Measurements from ENCODE around the gene GALNT18. TPM values are rescaled to one million over a fixed set of nuclear protein-coding genes. Genes with fewer than 3 reads are reported as not detected.

The GALNT18 gene
- polyA plus RNA-seq, 3 donors, result 9.4 to 16.5 (median 9.6) TPM

DNA sequence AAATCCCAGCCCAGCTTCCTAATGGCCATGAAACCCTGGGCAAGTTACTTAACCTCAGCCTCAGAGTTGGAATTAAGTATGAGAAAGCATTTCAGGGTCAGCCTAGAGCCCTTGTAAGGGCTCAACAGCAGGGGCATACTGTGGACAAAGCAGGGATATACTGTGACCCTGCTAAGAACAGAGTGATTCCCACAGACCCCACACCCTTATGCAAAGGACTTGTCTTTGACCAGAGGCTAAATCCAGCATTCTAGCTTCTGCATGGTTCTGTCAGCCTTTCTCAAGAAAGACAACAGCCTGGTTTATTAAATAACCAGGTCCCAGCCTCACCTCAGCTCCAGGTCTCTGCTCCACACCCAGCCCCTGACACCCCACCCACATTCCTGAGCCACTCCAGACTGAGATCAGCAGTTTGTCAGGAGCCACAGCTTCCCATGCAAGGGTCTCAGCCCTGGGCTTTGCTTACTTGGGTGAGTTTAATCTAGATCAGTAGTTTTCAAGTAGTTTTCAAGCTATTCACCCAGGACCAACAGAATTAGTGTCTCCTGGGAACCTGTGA, 69.2 kb downstream of the GALNT18 start:
- H3K27ac ChIP-seq (ENCODE audit: low read depth, low read length), result no peak overlapping the region

- WGBS, 3 donors, result 90 to 95% (median 94%) methylated on average over 6 of the region's 6 CpGs
- H3K27ac ChIP-seq (ENCODE audit: low read depth, low read length), result no peak overlapping the region
Observed at GRCh38 chr11:11550534-11550933, 71.3 kb downstream of the GALNT18 start.

DNA sequence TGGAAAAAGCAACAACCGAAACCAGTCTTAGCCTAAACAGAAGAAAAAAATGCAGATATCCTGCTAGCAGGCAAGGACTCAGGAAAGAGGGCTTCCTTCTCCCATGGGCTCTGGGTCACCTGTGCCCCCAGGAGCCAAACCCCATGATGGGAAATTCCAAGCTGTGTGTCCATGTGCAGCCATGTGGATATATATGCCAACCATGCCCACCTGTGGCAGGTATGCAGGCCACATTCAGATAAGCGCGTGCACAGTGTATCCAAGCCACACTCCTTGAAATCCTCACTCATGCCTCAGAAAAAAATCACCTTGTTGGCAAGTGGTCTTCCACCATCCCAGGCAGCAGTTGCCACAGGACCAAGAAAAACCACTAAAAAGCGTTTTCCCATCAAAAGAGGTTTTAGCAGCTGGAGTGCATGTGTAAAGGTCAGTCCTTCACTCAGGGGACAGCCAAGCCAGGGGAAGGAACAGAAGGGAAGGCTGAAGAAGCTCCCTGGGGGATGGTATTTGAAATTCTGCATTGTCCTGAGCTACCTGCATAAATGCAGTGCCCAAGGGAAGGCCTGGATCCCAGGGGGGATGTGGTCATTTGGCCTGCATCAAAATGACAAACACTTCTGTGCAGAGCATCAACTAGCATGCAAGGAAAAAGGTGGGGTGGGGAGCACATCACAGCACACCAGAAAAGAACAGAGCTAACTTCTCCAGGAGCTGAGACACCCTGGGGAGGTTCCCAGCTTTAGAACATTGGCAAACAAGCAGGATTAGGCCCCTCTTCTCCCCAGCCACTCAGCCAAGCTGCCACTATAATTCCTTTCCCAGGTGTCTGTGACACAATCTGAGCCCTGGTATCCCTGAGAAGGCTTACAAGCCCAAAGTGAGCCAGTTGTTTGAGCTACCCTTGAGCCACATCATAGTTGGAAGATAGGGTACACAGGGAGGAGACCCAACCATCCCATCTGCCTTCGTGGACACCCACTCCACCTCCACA, 76.2 kb downstream of the GALNT18 start:
- 83 to 89% (median 87%) methylated on average over 5 of the region's 5 CpGs for WGBS, 3 donors
- no peak overlapping the region for H3K27ac ChIP-seq (ENCODE audit: low read depth, low read length)

DNA sequence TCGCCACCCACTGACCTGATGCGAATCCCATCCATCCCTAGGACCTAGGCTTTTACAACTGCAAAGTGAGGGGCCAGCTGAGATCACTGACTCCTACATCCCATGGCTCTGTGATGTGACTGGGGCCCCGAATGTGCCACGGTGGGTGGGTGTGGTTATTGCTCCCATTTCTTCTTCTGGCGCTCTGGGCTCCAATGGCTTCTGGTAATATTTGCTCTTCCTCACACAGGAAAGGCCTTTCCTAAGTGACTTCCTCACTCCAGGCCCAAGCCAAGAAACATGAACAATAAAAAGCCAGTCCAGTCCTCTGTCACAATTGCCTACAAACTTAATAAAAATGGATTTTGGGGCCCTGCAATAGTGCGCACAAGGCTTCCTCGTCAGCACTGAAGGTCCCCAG, 78.1 kb downstream of the GALNT18 start:
- 76 to 93% (median 88%) methylated on average over 7 of the region's 7 CpGs for WGBS, 3 donors
- H3K27ac ChIP-seq (ENCODE audit: low read depth, low read length), result no peak overlapping the region

GRCh38 chr11:11540157-11540556, 81.6 kb downstream of the GALNT18 start:
- H3K27ac ChIP-seq (ENCODE audit: low read depth, low read length), result no peak overlapping the region
- 90 to 93% (median 93%) methylated on average over 6 of the region's 6 CpGs for WGBS, 3 donors

- H3K27ac ChIP-seq (ENCODE audit: low read depth, low read length), result no peak overlapping the region
Observed at GRCh38 chr11:11538277-11538960, 83.4 kb downstream of the GALNT18 start.

GRCh38 chr11:11537871-11538270, 83.9 kb downstream of the GALNT18 start:
- no peak overlapping the region for H3K27ac ChIP-seq (ENCODE audit: low read depth, low read length)
- 27 to 68% (median 54%) methylated on average over 5 of the region's 5 CpGs for WGBS, 3 donors

More at GRCh38 chr11:11538277-11538960, 83.4 kb downstream of the GALNT18 start:
- 53 to 66% (median 66%) methylated on average over 12 of the region's 12 CpGs for WGBS, 3 donors

GRCh38 chr11:11537372-11537771, 84.4 kb downstream of the GALNT18 start:
- no peak overlapping the region for H3K27ac ChIP-seq (ENCODE audit: low read depth, low read length)
- 30 to 38% (median 37%) methylated on average over 2 of the region's 2 CpGs for WGBS, 3 donors

- no peak overlapping the region for H3K27ac ChIP-seq (ENCODE audit: low read depth, low read length)
- WGBS, 3 donors, result 72 to 90% (median 89%) methylated on average over 3 of the region's 3 CpGs
Observed at GRCh38 chr11:11536650-11537049, 85.2 kb downstream of the GALNT18 start.

GRCh38 chr11:11535611-11536010, 86.2 kb downstream of the GALNT18 start:
- 56 to 90% (median 57%) methylated on average over 6 of the region's 6 CpGs for whole genome bisulfite sequencing, 3 donors
- no peak overlapping the region for H3K27ac ChIP-seq (ENCODE audit: low read depth, low read length)

GRCh38 chr11:11534981-11535380, 86.8 kb downstream of the GALNT18 start:
- 46 to 56% (median 47%) methylated on average over 4 of the region's 4 CpGs for WGBS, 3 donors
- H3K27ac ChIP-seq (ENCODE audit: low read depth, low read length), result no peak overlapping the region

DNA sequence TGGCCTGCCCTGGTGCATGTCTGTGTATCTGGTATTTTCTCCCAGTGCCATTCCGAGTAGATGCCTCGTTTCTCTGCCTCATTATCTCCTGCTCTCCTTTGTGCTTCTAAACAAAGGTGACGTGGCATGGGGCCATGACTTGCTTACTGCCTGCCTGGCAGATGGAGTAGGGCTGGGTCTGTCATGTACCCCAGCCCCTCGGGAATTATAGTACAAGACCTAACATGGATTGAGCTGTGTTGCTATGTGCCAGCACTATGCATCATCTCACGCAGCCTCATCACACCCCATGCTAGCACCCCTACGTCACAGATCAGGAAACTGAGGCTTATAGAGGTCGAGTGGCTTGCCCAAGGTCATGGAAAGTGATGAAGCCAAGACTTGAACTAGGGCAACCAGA, 88.1 kb downstream of the GALNT18 start:
- no peak overlapping the region for H3K27ac ChIP-seq (ENCODE audit: low read depth, low read length)
- 82 to 86% (median 83%) methylated on average over 7 of the region's 7 CpGs for WGBS, 3 donors

DNA sequence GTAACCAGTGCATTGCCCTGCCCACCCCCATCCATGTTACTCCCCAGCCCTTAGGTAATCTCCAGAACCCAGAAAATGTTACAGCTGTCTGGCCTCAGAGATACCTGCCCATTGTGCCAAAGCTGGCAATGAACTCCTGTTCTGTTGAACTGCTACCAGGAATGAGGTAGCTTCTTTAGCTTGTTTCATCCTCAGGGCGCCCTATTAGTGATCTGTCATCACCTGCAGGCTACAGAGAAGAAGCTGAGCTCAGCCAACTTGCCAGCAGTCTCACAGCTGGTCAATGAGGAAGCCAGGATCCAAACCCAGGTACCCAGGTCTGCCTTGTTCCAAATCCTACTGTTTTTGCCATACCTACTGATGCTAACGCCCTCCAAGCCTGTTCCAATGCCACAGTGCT, 88.7 kb downstream of the GALNT18 start:
- WGBS, 3 donors, result 92 to 94% (median 93%) methylated on average over 2 of the region's 2 CpGs
- H3K27ac ChIP-seq (ENCODE audit: low read depth, low read length), result no peak overlapping the region

DNA sequence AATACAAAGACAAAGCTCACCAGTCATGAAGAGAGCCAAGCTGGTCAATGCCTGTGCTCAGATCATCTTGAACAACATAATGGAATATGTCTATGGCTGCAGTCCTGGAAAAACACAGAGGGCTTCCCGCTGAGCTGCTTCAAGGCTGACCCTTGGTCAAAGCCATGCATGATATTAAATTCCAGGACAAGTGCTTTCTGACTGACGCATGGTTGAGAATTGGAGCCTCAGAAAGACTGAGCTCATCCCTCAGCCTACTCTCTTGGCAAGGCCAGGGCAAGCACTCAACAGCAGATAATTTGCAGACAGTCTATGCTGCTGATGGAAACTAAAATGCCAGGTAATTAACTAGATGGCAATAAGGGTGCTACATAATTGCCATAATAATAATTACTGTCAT, 89.2 kb downstream of the GALNT18 start:
- 80 to 87% (median 85%) methylated on average over 2 of the region's 2 CpGs for WGBS, 3 donors
- H3K27ac ChIP-seq (ENCODE audit: low read depth, low read length), result no peak overlapping the region

GRCh38 chr11:11531131-11531908, 90.5 kb downstream of the GALNT18 start:
- WGBS, 3 donors, result 81 to 90% (median 86%) methylated on average over 11 of the region's 11 CpGs
- no peak overlapping the region for H3K27ac ChIP-seq (ENCODE audit: low read depth, low read length)

DNA sequence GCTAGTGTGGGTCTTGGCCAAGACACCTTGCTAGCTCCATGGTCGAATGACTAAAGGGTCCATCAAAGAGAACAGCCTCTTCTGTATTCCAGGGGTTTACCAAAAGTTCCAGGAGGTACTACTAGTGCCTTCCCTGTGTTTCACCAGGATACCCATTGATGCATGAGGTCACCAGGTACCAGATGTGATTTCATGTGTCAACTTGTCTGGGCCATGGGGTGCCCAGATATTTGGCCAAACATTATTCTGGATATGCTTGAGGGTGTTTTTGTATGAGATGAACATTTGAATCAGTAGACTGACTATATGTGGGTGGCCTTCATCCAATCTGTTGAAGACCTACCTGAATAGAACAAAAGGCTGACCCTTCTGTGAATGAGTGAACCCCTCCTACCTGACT, 92.8 kb downstream of the GALNT18 start:
- no peak overlapping the region for H3K27ac ChIP-seq (ENCODE audit: low read depth, low read length)
- WGBS, 3 donors, result 81 to 85% (median 85%) methylated on average over 1 of the region's 1 CpG

DNA sequence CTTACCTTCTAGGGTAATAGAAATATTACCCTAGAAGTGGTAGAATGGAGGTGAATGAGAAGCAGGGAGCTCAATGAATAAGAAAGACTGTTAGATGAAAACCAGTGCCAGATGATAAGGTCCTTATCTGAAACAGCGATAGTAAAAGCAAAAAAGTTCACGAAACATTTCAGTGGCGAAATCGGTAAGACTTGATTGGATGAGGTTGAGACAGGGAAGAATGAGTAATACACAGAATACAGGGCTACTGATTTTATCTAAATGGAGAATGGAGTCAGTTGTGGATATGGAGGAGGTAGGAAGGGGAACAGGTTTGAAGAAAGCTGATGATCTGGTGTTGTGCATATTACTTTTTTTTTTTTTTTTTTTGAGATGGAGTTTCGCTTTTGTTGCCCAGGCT, 96.5 kb downstream of the GALNT18 start:
- WGBS, 3 donors, result 81 to 96% (median 92%) methylated on average over 5 of the region's 5 CpGs
- no peak overlapping the region for H3K27ac ChIP-seq (ENCODE audit: low read depth, low read length)

DNA sequence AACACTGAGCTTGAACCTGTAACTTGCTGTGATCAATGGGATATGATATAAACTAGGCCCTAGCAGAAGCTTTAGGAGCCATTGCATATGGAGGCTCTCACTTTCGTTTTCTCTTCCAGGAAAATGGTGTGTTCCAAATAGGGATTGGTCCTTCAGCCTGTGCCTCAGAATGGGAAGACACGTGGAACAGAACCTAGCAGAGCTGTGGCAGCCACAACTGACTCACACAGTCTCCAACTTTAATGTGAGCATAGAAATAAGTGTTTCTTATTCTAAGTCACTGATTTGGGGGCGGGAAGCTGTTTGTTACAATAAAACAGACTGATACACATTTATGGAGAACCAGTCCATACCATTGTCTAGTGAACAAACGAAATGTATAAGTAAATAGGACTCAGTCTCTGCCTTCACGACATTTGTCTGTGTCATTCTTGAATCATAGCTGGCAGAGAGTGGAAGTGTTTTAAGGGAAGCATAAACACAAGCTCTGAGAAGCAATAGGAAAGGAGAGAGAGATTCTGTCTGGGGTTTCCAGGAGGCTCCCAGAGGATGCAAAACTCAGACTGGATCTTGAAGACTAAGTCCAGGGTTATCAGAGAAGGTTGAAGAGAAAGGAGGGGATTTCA, 97.3 kb downstream of the GALNT18 start:
- 81 to 82% (median 81%) methylated on average over 5 of the region's 5 CpGs for WGBS, 3 donors
- no peak overlapping the region for H3K27ac ChIP-seq (ENCODE audit: low read depth, low read length)

Measured in adipose tissue (tissue), 3 donors.